BJ (cell line): ENCODE measurements around the gene HOXA3. TPM values are rescaled to one million over a fixed set of nuclear protein-coding genes. Genes with fewer than 3 reads are reported as not detected.

Experiments used
- CTCF ChIA-PET: fragments of 350-600 bp; formaldehyde crosslinking; extraction: SDS; loops from one replicate; lab custom pipeline; 2021; ENCODE audit warnings: antibody characterized with exemption, inconsistent platforms; lab: Yijun Ruan, JAX
- POLR2A ChIA-PET: fragments of 300-600 bp; sonication (Branson Sonifier 250); formaldehyde crosslinking; extraction: SDS; loops from one replicate; lab custom pipeline; 2021; ENCODE audit warnings: antibody characterized with exemption; lab: Charles Lee
- DNase-seq: peaks from one replicate; pipeline ENCODE4 v3.0.0-alpha.2; 2011; ENCODE audit warnings: low read depth
- H3K27me3 ChIP-seq: 2 replicates; pipeline ENCODE4 v1.6.0; 2011; ENCODE audit warnings: low read length; ENCODE audit not compliant: control insufficient read depth, insufficient read depth
- H3K36me3 ChIP-seq: 2 replicates; pipeline ENCODE4 v1.5.1; 2011; ENCODE audit warnings: low read length; ENCODE audit not compliant: control insufficient read depth, insufficient read depth
- H3K4me3 ChIP-seq: 2 replicates; pipeline ENCODE4 v1.5.1; 2011; ENCODE audit warnings: low read depth, mild to moderate bottlenecking, control low read depth, low read length
- CTCF ChIP-seq: IDR thresholded peaks from 2 replicates; pipeline ENCODE4 v1.5.1; 2011; ENCODE audit warnings: low read depth, mild to moderate bottlenecking, control low read depth, inconsistent platforms, low read length, moderate library complexity; ENCODE audit not compliant: insufficient read depth
- polyA plus RNA-seq: library from polyadenylated mRNA; depleted of rRNA; stranded (reverse); fragments of >200 nt; gene quantifications from 2 replicates; pipeline ENCODE4 v1.2.3, GENCODE V29; 2011

HOXA3 gene
- polyA plus RNA-seq, 1 experiment = 0.15 TPM

GRCh38 chr7:27158436-27159265 lies 6.3 kb upstream of the HOXA3 start:
- no peak for DNase-seq
- no peak overlapping the region for H3K4me3 ChIP-seq
- no peaks in the 10 kb centered on the region for H3K27me3 ChIP-seq
- no peak for TF ChIP-seq CTCF
- CTCF ChIA-PET = interaction anchor here (0.9 to 1.5 kb wide), 6 partner anchors 8 to 477 kb away, joined by 3 to 7 read pairs (median 4); no protein-coding TSS in a partner anchor
- POLR2A ChIA-PET = no interaction called here
- H3K36me3 ChIP-seq = peaks cover 7% of the 10 kb centered on the region

GRCh38 chr7:27157702-27158431 lies 5.5 kb upstream of the HOXA3 start:
- Histone ChIP-seq H3K4me3 (no peak overlapping the region), H3K27me3 (no peaks in the 10 kb centered on the region), H3K36me3 (peaks cover 3% of the 10 kb centered on the region; the same call in 1 of the 2 replicates)
- CTCF ChIA-PET = interaction anchor here (1.2 to 2.1 kb wide), 2 partner anchors 22 to 478 kb away, joined by 3 to 6 read pairs; no protein-coding TSS in a partner anchor
- no peak for TF ChIP-seq CTCF
- DNase-seq = no peak
- POLR2A ChIA-PET = no interaction called here

- no peak for TF ChIP-seq CTCF
- CTCF ChIA-PET = interaction anchor here (1.0 to 2.2 kb wide), 5 partner anchors 13 to 937 kb away, joined by 3 to 9 read pairs (median 5); partner anchors contain the start of gene HOXA5
- peaks cover 3% of the 10 kb centered on the region; the same call in 1 of the 2 replicates for H3K36me3 ChIP-seq
- no peak for DNase-seq
- no peaks in the 10 kb centered on the region for H3K27me3 ChIP-seq
- H3K4me3 ChIP-seq = peak overlapping the region; percentile 74
- POLR2A ChIA-PET = interaction anchor here (0.7 to 1.0 kb wide), 2 partner anchors 14 to 28 kb away, joined by 4 to 7 read pairs; partner anchors contain the start of gene HOXA11
Observed at GRCh38 chr7:27156916-27157701, 4.7 kb upstream of the HOXA3 start.

- Histone ChIP-seq H3K36me3 (no peaks in the 10 kb centered on the region), H3K4me3 (peak within 1 kb of the TSS; percentile 74), H3K27me3 (no peaks in the 10 kb centered on the region)
- ChIA-PET POLR2A (interaction anchor here (0.7 to 1.0 kb wide), 2 partner anchors 13 to 29 kb away, joined by 4 to 7 read pairs; partner anchors contain the start of gene HOXA11), CTCF (interaction anchor here (1.0 to 2.2 kb wide), 5 partner anchors 13 to 937 kb away, joined by 3 to 9 read pairs (median 5); partner anchors contain the start of gene HOXA5)
- no peak for TF ChIP-seq CTCF
- no peak for DNase-seq
Observed at GRCh38 chr7:27156508-27156898, 4.1 kb upstream of the HOXA3 start, which contains the start of gene HOXA7. Gene HOXA7, minus strand, starts transcription at chr7:27156675. Its CDS starts 130 bp downstream, at chr7:27156545.
